Measurements from ENCODE around the gene KRCC1. TPM values are rescaled to one million over a fixed set of nuclear protein-coding genes. Genes with fewer than 3 reads are reported as not detected.

Gene KRCC1
- total and polyA plus RNA-seq, 9 of the 15 experiments (the other 6 are each of a cell fraction or from before 2014, with no cell fraction given), result 1.9 to 6.0 (median 2.2) TPM

GRCh38 chr2:88055371-88056128, at the start of gene KRCC1 (continued):
- TF ChIP-seq IRF1 (CRISPR knock-in tag; IDR thresholded peaks at IDR 0.05; ENCODE audit: borderline replicate concordance), result no peak
- peak; percentile 59; the same call in 1 of the 2 replicates for TF ChIP-seq RB1 (IDR thresholded peaks at IDR 0.05; ENCODE audit: low read depth)
- no peak for TF ChIP-seq GATA2 (CRISPR knock-in tag; IDR thresholded peaks at IDR 0.05)
- TF ChIP-seq RBM17 (IDR thresholded peaks at IDR 0.05; ENCODE audit: borderline replicate concordance, low read depth, low read length), result no peak
- peak; percentile 46; the same call in 1 of the 2 replicates for TF ChIP-seq FOSL1 (tag; conservative IDR thresholded peaks at IDR 0.05)
- no peak for TF ChIP-seq DMBX1 (CRISPR knock-in tag; IDR thresholded peaks at IDR 0.05; ENCODE audit: borderline replicate concordance)
- no peak for TF ChIP-seq AFF1 (IDR thresholded peaks at IDR 0.05; ENCODE audit: low read depth in 1 of 2, partially characterized antibody in 2 of 2)
- TF ChIP-seq YY1 (IDR thresholded peaks at IDR 0.05; ENCODE audit: borderline replicate concordance in 1 of 3, control insufficient read depth in 1 of 3, extremely low read depth in 1 of 3, insufficient read depth in 3 of 3, insufficient read length in 1 of 3, insufficient replicate concordance in 2 of 3, low read depth in 1 of 3, low read length in 2 of 3), result peak; percentile 55 to 90 (median 88)
- TF ChIP-seq RBM15 (IDR thresholded peaks at IDR 0.05; ENCODE audit: insufficient read depth, low read length), result no peak
- TF ChIP-seq HLTF (IDR thresholded peaks at IDR 0.05), result no peak
- TF ChIP-seq KDM1A (IDR thresholded peaks at IDR 0.05), result no peak
- TF ChIP-seq CEBPG (CRISPR knock-in tag; IDR thresholded peaks at IDR 0.05), result no peak
- no peak for TF ChIP-seq CEBPG (tag; conservative IDR thresholded peaks at IDR 0.05 in 1 of 2, IDR thresholded peaks at IDR 0.05 in 1 of 2)
- TF ChIP-seq ZNF76 (CRISPR knock-in tag; IDR thresholded peaks at IDR 0.05; ENCODE audit: borderline replicate concordance), result no peak
- 0 out of 2 replicates have a peak, but pooled peaks have one; percentile 35 for TF ChIP-seq GTF2F1 (IDR thresholded peaks at IDR 0.05; ENCODE audit: low read depth, low read length)
- TF ChIP-seq HBP1 (CRISPR knock-in tag; IDR thresholded peaks at IDR 0.05), result no peak
- TF ChIP-seq THAP12 (CRISPR knock-in tag; IDR thresholded peaks at IDR 0.05), result peak; percentile 91
- no peak for TF ChIP-seq ZNF431 (CRISPR knock-in tag; IDR thresholded peaks at IDR 0.05)
